Fibroblast of the aortic adventitia (primary cell): ENCODE data around the gene ANKRD13A. TPM values are rescaled to one million over a fixed set of nuclear protein-coding genes. Genes with fewer than 3 reads are reported as not detected.
"Not testable (repeated sequence)": the region's sequence is repeated elsewhere in the genome, so short reads cannot be mapped to it uniquely, and the experiment has no call there.

ENCODE experiments used
- DNase-seq: peaks from one replicate; pipeline ENCODE4 v3.0.0-alpha.2; 2010; ENCODE audit warnings: low read depth
- H3K4me3 ChIP-seq: 2 replicates; pipeline ENCODE4 v1.5.1; 2011; ENCODE audit warnings: low read depth, mild to moderate bottlenecking, control low read depth, low read length, moderate library complexity
- CTCF ChIP-seq: IDR thresholded peaks from 2 replicates; pipeline ENCODE4 v1.5.1; 2011; ENCODE audit warnings: mild to moderate bottlenecking, low read length, control low read depth, inconsistent platforms; ENCODE audit not compliant: insufficient read depth
- total RNA-seq: library from RNA; depleted of rRNA; stranded (reverse); fragments of >200 nt; gene quantifications from 2 replicates; pipeline ENCODE4 v1.2.3, GENCODE V29; 2012; ENCODE audit warnings: low replicate concordance

ANKRD13A gene
- total RNA-seq, 1 donor = 91.5 TPM

- DNase-seq = no peak
- no peak for TF ChIP-seq CTCF
- H3K4me3 ChIP-seq = no peak overlapping the region
Observed at GRCh38 chr12:110050927-110051326, 51.7 kb downstream of the ANKRD13A start.

GRCh38 chr12:110055375-110056352 is 56.4 kb downstream of the ANKRD13A start:
- DNase-seq = peak; percentile 89
- not testable (repeated sequence) for H3K4me3 ChIP-seq

- not testable (repeated sequence) for H3K4me3 ChIP-seq, DNase-seq
Observed at GRCh38 chr12:110056643-110057042, 57.4 kb downstream of the ANKRD13A start.

GRCh38 chr12:110058875-110059615 is 59.8 kb downstream of the ANKRD13A start:
- no peak for DNase-seq
- no peak overlapping the region for H3K4me3 ChIP-seq
- TF ChIP-seq CTCF = no peak

GRCh38 chr12:110059651-110060000 is 60.4 kb downstream of the ANKRD13A start:
- no peak for TF ChIP-seq CTCF
- H3K4me3 ChIP-seq = no peak overlapping the region
- DNase-seq = no peak

- no peak overlapping the region for H3K4me3 ChIP-seq
- no peak for DNase-seq
- TF ChIP-seq CTCF = no peak
Observed at GRCh38 chr12:110062241-110062640, 63.0 kb downstream of the ANKRD13A start.

- TF ChIP-seq CTCF = no peak
- DNase-seq = no peak
- no peak overlapping the region for H3K4me3 ChIP-seq
Observed at GRCh38 chr12:110065540-110065939, 66.3 kb downstream of the ANKRD13A start.

GRCh38 chr12:110067531-110067930 is 68.3 kb downstream of the ANKRD13A start:
- no peak for TF ChIP-seq CTCF
- no peak for DNase-seq
- no peak overlapping the region for H3K4me3 ChIP-seq

GRCh38 chr12:110068115-110068514 is 68.9 kb downstream of the ANKRD13A start:
- DNase-seq, H3K4me3 ChIP-seq: not testable (repeated sequence)
